ENCODE data around the gene BZW1.
"Not testable (repeated sequence)": the region's sequence is repeated elsewhere in the genome, so short reads cannot be mapped to it uniquely, and the experiment has no call there.

The BZW1 gene

DNA sequence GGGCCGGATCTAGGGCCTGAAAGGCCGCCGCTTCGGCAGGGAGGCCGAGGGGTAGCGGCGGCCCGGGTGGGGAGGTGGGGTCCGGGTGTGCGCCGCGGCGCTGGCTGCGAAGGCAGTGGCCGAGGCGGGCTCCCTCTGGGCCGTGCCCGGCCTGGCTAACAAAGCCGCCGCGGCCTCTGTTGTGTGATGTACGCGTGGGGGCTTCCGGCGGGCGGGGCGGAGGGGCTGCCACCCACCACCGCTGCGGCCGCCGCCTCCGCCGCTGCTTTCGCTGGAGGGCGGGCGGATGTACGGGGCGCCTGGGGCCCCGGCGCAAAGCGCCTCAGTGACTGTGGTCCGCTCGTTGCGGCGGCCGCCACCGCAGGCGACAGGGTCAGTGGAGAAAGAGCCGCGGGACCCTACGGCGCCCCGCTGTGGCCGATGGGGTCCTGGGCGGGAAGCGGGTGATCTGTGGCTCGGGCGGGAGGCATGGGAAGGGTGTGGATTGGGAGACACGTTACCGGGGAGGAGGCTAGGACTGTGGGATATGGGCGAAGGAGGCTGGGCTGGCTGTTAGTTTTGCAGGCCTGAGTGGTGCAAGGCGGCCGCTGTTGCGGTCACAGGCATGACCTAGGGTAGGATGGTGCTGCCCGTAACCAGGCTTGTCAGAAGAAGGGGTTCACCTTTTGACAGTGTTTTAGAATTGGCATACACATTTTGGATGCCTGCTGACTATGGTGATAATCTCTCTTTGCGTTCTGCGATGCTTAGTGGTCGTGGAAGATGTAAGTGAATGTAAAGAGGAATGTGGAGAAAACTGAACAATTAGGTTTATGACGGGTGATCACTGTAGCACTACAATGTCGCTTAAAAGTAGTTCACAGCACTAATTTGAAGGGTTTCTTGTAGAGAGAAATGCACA is 662 bp downstream of the BZW1 start:
- Histone ChIP-seq H3K27me3 (replicated peaks; ENCODE audit: control insufficient read depth, insufficient read depth, low read length) (no peaks in the 10 kb centered on the region), H3K36me3 (ENCODE audit: control insufficient read depth, insufficient read depth, low read length, severe bottlenecking) (peaks cover 40% of the 10 kb centered on the region)
- DNase-seq (ENCODE audit: low read depth) = peak; percentile 88

DNA sequence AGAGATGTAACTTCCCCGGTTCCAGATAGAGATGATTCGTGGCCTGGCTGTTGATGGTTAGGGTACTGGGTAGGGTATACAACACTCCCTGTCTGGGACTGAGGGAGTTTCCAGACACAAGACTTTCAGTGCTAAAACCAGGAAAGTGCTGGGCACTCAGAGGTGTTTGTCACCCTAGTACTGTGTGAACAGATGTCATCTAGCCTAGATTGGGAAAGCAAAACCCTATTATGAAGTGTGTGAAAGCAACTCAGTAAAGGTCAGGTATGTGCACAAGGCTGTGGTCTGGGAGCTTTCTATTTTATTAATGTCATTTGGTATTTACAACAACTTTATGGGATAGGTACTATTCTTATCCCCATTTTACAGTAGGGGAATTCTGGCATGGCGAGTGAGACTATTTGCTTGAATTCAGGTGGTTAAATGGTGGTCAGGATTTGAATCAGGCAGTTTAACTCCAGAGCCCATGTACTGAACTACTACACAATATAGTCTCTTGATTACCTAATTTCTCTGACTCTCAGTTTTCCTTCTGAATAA is 2.6 kb downstream of the BZW1 start:
- no peaks in the 10 kb centered on the region for H3K27me3 ChIP-seq (replicated peaks; ENCODE audit: control insufficient read depth, insufficient read depth, low read length)
- no peaks in the 10 kb centered on the region for H3K9me3 ChIP-seq (ENCODE audit: control insufficient read depth, low read length)
- peaks cover 60% of the 10 kb centered on the region for H3K36me3 ChIP-seq (ENCODE audit: control insufficient read depth, insufficient read depth, low read length, severe bottlenecking)
- peak overlapping the region; percentile 92 for H3K4me3 ChIP-seq (ENCODE audit: low read length)
- DNase-seq (ENCODE audit: low read depth) = peak; percentile 21
- peaks cover 47% of the 10 kb centered on the region for H3K4me1 ChIP-seq (ENCODE audit: control insufficient read depth, insufficient read depth, low read length)
- peak overlapping the region; percentile 93 for H3K9ac ChIP-seq (ENCODE audit: low read length)

More for the DNA sequence above, 662 bp downstream of the BZW1 start:
- Histone ChIP-seq H3K9ac (ENCODE audit: low read length) (peak overlapping the region; percentile 93), H3K4me3 (ENCODE audit: low read length) (peak overlapping the region; percentile 92), H3K4me1 (ENCODE audit: control insufficient read depth, insufficient read depth, low read length) (peaks cover 55% of the 10 kb centered on the region), H3K9me3 (ENCODE audit: control insufficient read depth, low read length) (no peaks in the 10 kb centered on the region)

DNA sequence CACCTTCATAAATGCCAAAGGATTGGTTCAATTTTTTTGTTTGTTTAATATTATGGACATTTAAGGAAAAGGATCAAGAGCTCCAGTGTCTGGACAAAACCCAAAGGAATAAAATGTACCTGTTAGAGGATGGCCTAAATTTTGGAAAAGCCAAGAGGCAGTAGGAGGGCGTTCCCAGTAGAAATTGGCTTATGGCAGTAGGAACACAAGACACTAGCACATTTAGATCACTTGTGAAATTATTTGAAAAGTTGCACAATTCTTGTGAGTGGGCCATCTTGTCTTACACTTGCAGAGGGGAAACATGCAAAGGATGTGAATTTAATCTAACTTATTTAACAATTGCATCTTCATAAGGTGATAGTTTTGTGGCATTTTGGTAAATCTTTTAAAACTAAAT is 3.2 kb downstream of the BZW1 start:
- Histone ChIP-seq H3K27me3 (replicated peaks; ENCODE audit: control insufficient read depth, insufficient read depth, low read length) (no peaks in the 10 kb centered on the region), H3K9me3 (ENCODE audit: control insufficient read depth, low read length) (no peaks in the 10 kb centered on the region), H3K36me3 (ENCODE audit: control insufficient read depth, insufficient read depth, low read length, severe bottlenecking) (peaks cover 65% of the 10 kb centered on the region), H3K4me3 (ENCODE audit: low read length) (peak overlapping the region; percentile 92), H3K4me1 (ENCODE audit: control insufficient read depth, insufficient read depth, low read length) (peaks cover 41% of the 10 kb centered on the region), H3K9ac (ENCODE audit: low read length) (peak overlapping the region; percentile 93)
- DNase-seq (ENCODE audit: low read depth) = peak; percentile 65

DNA sequence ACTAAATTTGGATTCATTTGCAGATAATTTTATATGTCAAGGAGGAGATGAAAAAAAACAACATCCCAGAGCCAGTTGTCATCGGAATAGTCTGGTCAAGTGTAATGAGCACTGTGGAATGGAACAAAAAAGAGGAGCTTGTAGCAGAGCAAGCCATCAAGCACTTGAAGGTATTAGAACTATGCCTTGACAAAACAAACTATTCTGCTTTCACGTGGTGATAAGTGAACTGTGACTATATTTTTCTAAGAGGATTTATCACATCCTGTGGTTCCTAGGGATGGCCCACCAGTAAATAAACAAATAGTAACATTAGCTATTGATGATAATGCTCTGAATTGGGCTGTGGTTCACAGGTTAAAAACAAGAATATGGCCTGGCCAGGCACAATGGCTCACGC is 7.0 kb downstream of the BZW1 start:
- not testable (repeated sequence) for DNase-seq (ENCODE audit: low read depth); H3K9ac ChIP-seq (ENCODE audit: low read length); H3K9me3 ChIP-seq (ENCODE audit: control insufficient read depth, low read length); H3K27me3 ChIP-seq (replicated peaks; ENCODE audit: control insufficient read depth, insufficient read depth, low read length); H3K4me3 ChIP-seq (ENCODE audit: low read length)
- peaks cover 86% of the 10 kb centered on the region for H3K36me3 ChIP-seq (ENCODE audit: control insufficient read depth, insufficient read depth, low read length, severe bottlenecking)
- H3K4me1 ChIP-seq (ENCODE audit: control insufficient read depth, insufficient read depth, low read length) = peaks cover 24% of the 10 kb centered on the region

DNA sequence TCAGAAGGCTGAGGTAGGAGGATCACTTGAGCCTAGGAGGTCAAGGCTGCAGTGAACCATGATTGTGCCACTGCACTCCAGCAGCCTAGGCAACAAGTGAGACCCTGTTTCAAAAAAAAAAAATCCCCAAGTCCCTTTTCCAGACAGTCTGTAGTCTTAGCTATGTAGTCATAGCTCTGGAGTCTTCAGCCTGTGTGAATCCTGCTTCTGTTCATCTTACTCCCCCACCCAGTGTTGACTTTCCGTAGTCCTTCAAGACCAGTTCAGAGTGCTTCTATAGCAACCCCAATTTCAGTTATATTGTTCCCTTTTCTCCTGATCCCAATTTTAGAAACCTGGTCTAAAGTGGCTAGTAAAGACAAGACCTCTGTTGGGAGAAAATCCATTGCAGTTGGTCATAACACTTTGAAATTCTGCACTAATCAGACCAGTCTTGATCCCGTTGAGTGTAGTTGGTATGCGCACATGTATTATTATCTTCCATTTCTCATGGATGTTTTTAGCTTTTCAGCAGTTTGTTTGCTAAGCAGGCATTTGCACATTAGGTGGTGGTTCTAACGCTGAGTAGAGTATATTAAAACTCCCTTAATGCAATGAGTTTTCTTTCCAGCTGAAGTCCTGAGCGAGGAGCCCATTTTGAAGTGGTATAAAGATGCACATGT is 9.0 kb downstream of the BZW1 start:
- Histone ChIP-seq H3K4me1 (ENCODE audit: control insufficient read depth, insufficient read depth, low read length) (peaks cover 5% of the 10 kb centered on the region), H3K9ac (ENCODE audit: low read length) (no peak overlapping the region), H3K36me3 (ENCODE audit: control insufficient read depth, insufficient read depth, low read length, severe bottlenecking) (peaks cover 82% of the 10 kb centered on the region), H3K27me3 (replicated peaks; ENCODE audit: control insufficient read depth, insufficient read depth, low read length) (no peaks in the 10 kb centered on the region), H3K4me3 (ENCODE audit: low read length) (no peak overlapping the region), H3K9me3 (ENCODE audit: control insufficient read depth, low read length) (no peaks in the 10 kb centered on the region)
- no peak for DNase-seq (ENCODE audit: low read depth)

DNA sequence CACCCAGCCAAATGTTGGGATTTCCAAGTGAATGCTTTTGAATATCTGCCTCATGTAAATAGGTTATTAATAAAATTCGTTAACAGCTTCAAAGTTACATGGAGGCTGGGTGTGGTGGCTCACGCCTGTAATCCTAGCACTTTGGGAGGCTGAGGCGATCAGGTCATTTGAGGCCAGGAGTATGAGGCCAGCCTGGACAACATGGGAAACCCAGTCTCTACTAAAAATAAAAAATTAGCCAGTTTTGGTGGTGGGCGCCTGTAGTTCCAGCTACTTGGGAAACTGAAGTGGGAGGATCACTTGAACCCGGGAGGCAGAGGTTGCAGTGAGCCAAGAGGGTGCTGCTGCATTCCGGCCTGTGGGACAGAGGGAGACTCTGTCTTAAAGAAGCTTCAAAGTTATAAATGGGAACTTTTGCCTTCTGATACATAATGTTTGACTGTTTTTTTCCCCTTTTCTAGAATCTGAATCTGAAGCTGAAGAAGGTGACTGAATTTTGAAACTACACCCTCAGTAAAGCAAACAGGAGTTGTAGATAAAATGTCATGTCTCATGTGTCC is 10.1 kb downstream of the BZW1 start:
- Histone ChIP-seq H3K9me3 (ENCODE audit: control insufficient read depth, low read length) (no peaks in the 10 kb centered on the region), H3K4me3 (ENCODE audit: low read length) (no peak overlapping the region), H3K36me3 (ENCODE audit: control insufficient read depth, insufficient read depth, low read length, severe bottlenecking) (peaks cover 74% of the 10 kb centered on the region), H3K27me3 (replicated peaks; ENCODE audit: control insufficient read depth, insufficient read depth, low read length) (no peaks in the 10 kb centered on the region), H3K9ac (ENCODE audit: low read length) (no peak overlapping the region), H3K4me1 (ENCODE audit: control insufficient read depth, insufficient read depth, low read length) (peaks cover 9% of the 10 kb centered on the region)
- no peak for DNase-seq (ENCODE audit: low read depth)

DNA sequence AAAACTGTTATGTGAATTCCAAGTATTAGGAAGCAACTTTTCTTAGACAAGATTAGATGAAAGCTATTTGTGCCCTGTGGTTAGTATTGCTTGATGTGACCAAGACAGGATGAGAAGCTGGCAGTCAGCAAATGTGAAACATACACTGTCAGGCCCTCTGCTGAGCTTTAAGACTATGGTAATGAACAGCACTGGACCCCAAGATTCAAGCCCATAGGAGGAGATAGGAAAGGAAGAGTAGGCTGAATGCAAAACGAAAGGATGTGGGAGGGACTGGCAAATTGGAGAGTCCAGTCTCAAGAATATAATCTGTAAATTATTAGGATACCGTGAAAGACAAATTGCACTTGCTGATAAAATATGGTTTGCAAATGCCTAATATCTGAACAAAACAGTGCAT is 16.4 kb downstream of the BZW1 start:
- no peaks in the 10 kb centered on the region for H3K27me3 ChIP-seq (replicated peaks; ENCODE audit: control insufficient read depth, insufficient read depth, low read length)
- no peak for DNase-seq (ENCODE audit: low read depth)
- peaks cover 12% of the 10 kb centered on the region for H3K4me1 ChIP-seq (ENCODE audit: control insufficient read depth, insufficient read depth, low read length)
- no peak overlapping the region for H3K4me3 ChIP-seq (ENCODE audit: low read length)
- no peaks in the 10 kb centered on the region for H3K9me3 ChIP-seq (ENCODE audit: control insufficient read depth, low read length)
- no peak overlapping the region for H3K9ac ChIP-seq (ENCODE audit: low read length)
- peaks cover 21% of the 10 kb centered on the region for H3K36me3 ChIP-seq (ENCODE audit: control insufficient read depth, insufficient read depth, low read length, severe bottlenecking)

DNA sequence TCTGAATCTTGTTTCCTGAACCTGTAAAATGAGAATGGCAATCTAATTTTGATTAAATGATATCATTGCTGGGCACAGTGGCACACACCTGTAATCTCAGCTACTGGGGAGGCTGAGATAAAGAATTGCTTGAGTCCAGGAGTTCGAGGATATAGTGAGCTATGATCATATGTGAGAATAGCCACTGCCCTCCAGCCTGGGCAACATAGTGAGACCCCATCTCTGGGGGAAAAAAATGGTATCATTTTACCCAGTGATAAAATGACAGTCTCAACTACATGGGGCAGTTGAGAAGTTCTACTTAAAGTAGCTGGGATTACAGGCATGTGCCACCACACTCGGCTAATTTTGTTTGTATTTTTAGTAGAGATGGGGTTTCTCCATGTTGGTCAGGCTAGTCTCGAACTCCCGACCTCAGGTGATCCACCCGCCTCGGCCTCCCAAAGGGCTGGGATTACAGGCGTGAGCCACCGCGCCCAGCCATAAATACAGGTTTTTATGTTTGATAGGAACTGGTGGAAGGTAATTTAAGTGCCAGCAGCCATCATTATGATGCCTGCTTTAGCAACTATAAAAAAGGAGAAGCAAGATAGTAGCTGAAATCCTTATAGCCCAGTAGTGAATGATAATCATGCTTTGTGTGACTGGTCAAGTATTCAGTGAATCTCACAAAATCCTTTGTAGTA is 17.0 kb downstream of the BZW1 start:
- no peak overlapping the region for H3K4me3 ChIP-seq (ENCODE audit: low read length)
- H3K4me1 ChIP-seq (ENCODE audit: control insufficient read depth, insufficient read depth, low read length) = peaks cover 12% of the 10 kb centered on the region
- no peak for DNase-seq (ENCODE audit: low read depth)
- peaks cover 18% of the 10 kb centered on the region for H3K36me3 ChIP-seq (ENCODE audit: control insufficient read depth, insufficient read depth, low read length, severe bottlenecking)
- no peaks in the 10 kb centered on the region for H3K27me3 ChIP-seq (replicated peaks; ENCODE audit: control insufficient read depth, insufficient read depth, low read length)
- no peaks in the 10 kb centered on the region for H3K9me3 ChIP-seq (ENCODE audit: control insufficient read depth, low read length)
- H3K9ac ChIP-seq (ENCODE audit: low read length) = no peak overlapping the region

DNA sequence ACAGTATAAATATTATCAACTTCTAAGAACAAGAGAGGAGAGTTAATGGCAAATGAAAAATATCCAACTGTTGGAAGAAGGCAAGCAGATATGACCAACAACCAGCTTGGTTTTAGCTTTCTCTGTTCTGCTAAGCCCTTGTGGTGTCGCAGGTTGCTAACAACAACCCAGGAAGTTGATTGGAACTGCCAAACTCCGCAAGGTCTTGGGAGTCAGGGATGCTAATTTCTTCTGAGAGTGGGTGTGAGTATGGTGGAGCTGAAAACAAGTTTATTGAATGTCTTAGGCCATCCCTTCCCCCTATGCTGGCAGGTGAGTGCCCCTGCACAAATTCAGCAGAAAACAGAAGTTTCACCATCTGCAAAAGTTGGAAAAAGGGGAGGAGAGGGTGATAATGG is 17.5 kb downstream of the BZW1 start:
- peaks cover 13% of the 10 kb centered on the region for H3K36me3 ChIP-seq (ENCODE audit: control insufficient read depth, insufficient read depth, low read length, severe bottlenecking)
- DNase-seq (ENCODE audit: low read depth) = no peak
- H3K4me3 ChIP-seq (ENCODE audit: low read length) = no peak overlapping the region
- H3K27me3 ChIP-seq (replicated peaks; ENCODE audit: control insufficient read depth, insufficient read depth, low read length) = no peaks in the 10 kb centered on the region
- H3K4me1 ChIP-seq (ENCODE audit: control insufficient read depth, insufficient read depth, low read length) = peaks cover 12% of the 10 kb centered on the region
- H3K9me3 ChIP-seq (ENCODE audit: control insufficient read depth, low read length) = no peaks in the 10 kb centered on the region
- H3K9ac ChIP-seq (ENCODE audit: low read length) = no peak overlapping the region

DNA sequence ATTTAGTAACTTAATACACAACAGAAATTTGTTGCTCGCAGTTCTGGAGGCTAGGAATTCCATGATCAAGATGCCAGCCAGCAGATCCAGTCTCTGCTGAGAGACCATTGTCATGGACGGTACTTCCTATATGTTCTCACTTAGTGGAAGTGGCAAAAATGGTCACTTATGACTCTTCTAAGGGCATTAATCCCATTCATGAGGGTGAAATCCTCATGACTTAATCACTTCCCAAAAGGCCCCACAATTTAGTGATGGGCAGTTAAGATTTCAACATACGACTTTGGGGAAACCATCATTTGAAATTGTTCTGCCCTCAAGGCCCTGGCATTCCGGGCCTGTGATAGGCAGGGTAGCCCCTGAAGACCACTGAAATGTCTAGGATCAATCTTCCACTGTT is 23.0 kb downstream of the BZW1 start:
- Histone ChIP-seq H3K9ac (ENCODE audit: low read length) (no peak overlapping the region), H3K4me1 (ENCODE audit: control insufficient read depth, insufficient read depth, low read length) (no peaks in the 10 kb centered on the region), H3K9me3 (ENCODE audit: control insufficient read depth, low read length) (peaks cover 9% of the 10 kb centered on the region), H3K4me3 (ENCODE audit: low read length) (no peak overlapping the region), H3K27me3 (replicated peaks; ENCODE audit: control insufficient read depth, insufficient read depth, low read length) (no peaks in the 10 kb centered on the region), H3K36me3 (ENCODE audit: control insufficient read depth, insufficient read depth, low read length, severe bottlenecking) (no peaks in the 10 kb centered on the region)
- DNase-seq (ENCODE audit: low read depth) = no peak

DNA sequence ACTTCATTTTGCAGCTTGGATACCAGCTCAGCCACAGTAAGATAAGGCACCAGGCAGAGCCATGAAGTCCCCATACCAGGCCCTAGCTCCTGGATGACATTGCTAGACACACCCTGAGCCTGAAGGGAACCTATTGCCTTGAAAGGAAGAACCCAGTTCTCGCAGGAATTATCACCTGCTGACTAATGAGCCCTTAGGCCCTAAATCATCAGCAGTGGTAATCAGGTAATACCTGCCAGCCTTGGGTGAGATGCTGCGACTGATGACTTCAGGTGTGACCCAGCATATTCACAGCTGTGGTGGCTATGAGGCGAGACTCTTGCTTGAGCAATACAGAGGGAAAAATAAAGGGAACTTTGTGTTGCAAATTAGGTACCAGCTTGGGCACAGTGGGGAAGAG is 27.8 kb downstream of the BZW1 start:
- H3K27me3 ChIP-seq (replicated peaks; ENCODE audit: control insufficient read depth, insufficient read depth, low read length) = no peaks in the 10 kb centered on the region
- H3K9me3 ChIP-seq (ENCODE audit: control insufficient read depth, low read length) = peaks cover 9% of the 10 kb centered on the region
- DNase-seq (ENCODE audit: low read depth) = no peak
- H3K36me3 ChIP-seq (ENCODE audit: control insufficient read depth, insufficient read depth, low read length, severe bottlenecking) = no peaks in the 10 kb centered on the region
- no peak overlapping the region for H3K4me3 ChIP-seq (ENCODE audit: low read length)
- no peaks in the 10 kb centered on the region for H3K4me1 ChIP-seq (ENCODE audit: control insufficient read depth, insufficient read depth, low read length)
- H3K9ac ChIP-seq (ENCODE audit: low read length) = no peak overlapping the region
